ENCODE results near the gene FITM1. TPM values are rescaled to one million over a fixed set of nuclear protein-coding genes. Genes with fewer than 3 reads are reported as not detected.

Gene FITM1
- total RNA-seq, 1 donor from 2014 or later, result 129 TPM

DNA sequence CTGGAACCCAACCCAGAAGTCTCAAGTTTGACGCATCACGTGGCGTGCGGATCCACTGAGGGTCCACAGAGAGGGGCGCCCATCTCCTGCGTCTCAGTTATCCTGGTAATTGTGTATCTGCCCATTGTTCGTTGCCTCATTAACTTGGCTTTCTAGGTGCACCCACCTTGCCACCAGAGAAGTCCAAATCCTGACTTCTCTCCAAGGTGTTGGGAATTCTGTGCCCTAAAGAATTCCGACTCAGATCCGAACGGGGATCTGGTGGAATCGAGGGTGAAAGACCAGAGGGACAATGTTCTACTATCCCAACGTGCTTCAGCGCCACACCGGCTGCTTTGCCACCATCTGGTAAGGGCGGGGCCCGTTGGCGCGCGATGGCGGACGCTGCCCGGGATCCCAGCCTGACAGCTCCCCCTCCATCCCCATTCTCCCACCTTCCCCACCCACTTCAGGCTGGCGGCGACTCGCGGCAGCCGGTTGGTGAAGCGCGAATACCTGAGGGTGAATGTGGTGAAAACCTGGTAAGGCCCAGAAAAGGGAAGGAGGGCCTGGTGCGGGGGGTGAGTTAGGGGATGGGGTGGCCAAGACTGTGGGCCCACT, 41.9 kb downstream of the FITM1 start:
- ATAC-seq, result no peak
- DNase-seq (ENCODE audit: missing footprints), result peak; percentile 60
- intact Hi-C loops (cut with DNase I), result no loop called here

DNA sequence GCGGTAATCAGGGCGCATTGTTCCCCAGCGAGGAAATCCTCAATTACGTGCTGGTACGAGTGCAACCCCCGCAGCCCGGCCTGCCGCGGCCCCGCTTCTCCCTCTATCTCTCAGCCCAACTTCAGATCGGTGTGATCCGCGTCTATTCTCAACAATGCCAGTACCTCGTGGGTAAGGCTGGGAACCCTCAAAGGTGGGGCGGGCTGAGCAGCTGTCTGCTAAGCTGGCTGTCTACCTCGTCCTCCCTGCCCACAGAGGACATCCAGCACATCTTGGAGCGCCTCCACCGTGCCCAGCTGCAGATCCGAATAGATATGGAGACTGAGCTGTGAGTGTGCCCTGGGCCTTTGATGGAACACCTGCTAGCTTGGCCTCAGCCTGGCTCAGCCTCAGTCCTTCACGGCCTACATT, 42.4 kb downstream of the FITM1 start:
- DNase-seq (ENCODE audit: missing footprints), result no peak
- intact Hi-C loops (cut with DNase I), result no loop called here
- no peak for ATAC-seq

DNA sequence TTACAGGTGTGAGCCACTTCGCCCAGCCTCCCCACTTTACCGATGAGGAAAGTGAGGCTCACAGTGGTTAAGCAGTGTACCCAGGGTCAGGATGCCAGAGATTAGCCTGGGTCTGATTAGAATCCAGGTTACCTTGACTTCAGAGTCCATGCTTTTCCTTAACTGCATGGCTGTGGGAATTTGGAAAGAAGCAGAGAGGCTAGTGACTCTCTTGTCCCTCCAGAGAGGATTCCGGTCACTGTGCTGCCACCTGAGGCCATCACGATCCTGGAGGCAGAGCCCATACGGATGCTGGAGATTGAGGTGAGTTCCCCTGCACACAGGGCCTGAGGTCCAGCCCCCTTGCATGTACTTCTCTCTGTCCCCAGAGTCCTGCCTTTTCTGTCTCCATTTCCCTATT, 46.1 kb downstream of the FITM1 start:
- intact Hi-C loops (cut with DNase I), result no loop called here
- ATAC-seq (no peak), DNase-seq (ENCODE audit: missing footprints) (no peak)

DNA sequence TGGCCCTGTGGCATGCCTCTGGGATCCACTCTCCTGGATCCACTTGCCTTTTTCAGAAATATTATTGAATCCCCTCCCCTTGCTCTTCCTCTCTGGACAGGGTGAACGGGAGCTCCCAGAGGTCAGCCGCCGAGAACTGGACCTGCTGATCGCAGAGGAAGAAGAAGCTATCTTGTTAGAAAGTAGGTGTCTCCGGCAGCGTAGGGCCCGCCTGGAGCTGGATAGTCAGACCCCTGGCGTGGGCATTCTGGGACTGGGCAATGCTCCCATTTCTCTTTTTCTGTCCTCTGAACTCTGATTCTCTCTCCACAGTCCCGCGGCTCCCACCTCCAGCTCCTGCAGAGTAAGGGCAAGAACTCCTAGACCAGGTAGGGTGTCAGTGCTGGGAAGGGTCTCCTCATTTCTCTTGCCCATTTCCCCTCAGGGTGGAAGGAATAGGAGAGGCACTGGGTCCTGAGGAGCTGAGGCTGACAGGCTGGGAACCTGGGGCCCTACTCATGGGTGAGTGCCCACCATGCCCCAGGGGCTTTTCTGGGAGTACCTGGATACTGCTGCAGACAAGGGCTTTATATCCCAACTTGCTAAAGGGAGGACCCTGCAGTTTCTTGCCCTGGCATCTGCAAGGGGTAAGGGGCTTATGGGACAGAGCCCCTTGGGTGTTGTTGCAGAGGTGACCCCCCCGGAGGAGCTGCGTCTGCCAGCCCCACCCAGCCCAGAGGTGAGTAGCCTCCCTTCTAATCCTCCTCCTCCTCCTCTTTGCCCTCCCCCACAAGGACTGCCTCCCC, 46.8 kb downstream of the FITM1 start:
- intact Hi-C loops (cut with DNase I), result no loop called here
- ATAC-seq, result no peak
- no peak for DNase-seq (ENCODE audit: missing footprints)

DNA sequence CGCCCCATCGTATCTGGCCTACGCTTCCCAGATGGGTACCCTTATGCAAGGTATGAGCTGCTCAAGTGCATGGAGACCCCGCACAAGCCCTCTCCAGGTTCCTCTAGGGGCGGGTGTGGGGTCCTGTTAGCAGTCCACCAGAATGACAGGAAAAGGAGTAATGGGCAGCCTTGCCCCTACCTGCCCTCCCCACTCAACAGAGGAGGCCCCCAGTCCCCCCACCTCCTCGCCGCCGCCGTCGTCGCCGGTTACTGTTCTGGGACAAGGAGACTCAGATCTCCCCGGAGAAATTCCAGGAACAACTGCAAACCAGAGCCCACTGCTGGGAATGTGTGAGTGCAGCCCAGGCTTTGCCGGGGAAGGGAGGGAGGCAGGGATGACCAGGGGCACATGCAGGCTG, 47.4 kb downstream of the FITM1 start:
- DNase-seq (ENCODE audit: missing footprints) (no peak), ATAC-seq (no peak)
- intact Hi-C loops (cut with DNase I), result no loop called here

DNA sequence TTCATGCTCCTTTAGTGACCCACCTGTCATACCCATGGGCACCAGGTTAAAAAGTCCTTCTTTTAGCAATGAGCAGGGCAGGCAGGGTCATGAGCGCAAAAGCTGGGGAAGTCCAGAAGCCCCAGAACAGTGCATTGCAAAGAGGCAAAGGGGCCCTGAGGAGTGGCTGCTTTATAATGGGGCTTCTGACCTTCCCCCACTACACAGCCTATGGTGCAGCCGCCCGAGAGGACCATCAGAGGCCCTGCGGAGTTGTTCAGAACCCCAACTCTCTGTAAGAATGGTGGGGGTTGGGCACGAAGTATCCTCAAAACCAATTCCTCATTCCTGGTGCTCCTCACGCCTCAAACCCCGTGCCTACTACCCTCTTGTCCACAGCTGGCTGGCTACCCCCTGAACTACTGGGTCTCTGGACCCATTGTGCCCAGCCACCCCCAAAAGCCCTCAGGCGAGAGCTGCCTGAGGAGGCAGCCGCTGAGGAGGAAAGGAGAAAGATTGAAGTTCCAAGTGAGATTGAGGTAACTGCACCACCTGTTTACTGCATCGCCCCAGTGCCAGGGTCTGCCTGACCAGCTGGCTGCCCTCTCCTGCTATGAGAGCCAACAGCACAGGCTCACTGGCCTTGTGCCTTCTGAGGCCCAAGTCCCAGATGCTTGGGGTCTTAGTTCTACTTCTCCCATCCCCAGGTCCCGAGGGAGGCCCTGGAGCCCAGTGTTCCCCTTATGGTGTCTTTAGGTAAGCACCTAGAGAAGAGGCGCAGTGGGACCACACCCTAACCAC, 48.1 kb downstream of the FITM1 start:
- intact Hi-C loops (cut with DNase I), result no loop called here
- ATAC-seq, result no peak
- DNase-seq (ENCODE audit: missing footprints), result no peak

DNA sequence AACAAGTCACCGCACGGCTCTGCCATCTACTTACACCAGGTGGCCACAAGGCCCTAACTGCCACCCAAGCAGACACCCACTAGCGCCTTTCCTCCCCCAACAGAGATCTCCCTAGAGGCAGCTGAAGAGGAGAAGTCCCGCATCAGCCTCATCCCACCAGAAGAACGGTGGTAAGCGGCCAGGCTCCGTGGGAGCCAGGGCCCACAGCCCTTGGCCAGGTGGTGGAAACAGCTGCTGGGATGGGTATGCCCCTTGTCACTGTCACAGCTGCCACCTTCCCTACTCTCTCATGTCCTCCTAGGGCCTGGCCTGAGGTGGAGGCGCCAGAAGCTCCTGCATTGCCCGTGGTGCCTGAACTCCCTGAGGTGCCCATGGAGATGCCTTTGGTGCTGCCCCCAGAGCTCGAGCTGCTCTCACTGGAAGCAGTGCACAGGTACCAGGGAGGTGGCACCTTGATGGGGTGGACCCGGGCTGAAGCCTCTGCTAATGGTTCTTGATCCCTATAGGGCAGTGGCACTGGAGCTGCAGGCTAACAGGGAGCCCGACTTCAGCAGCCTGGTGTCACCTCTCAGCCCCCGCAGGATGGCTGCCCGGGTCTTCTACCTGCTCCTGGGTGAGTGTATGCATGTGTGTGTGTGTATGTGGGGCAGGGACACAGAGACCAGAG, 49.0 kb downstream of the FITM1 start:
- DNase-seq (ENCODE audit: missing footprints), result no peak
- intact Hi-C loops (cut with DNase I), result no loop called here
- no peak for ATAC-seq

DNA sequence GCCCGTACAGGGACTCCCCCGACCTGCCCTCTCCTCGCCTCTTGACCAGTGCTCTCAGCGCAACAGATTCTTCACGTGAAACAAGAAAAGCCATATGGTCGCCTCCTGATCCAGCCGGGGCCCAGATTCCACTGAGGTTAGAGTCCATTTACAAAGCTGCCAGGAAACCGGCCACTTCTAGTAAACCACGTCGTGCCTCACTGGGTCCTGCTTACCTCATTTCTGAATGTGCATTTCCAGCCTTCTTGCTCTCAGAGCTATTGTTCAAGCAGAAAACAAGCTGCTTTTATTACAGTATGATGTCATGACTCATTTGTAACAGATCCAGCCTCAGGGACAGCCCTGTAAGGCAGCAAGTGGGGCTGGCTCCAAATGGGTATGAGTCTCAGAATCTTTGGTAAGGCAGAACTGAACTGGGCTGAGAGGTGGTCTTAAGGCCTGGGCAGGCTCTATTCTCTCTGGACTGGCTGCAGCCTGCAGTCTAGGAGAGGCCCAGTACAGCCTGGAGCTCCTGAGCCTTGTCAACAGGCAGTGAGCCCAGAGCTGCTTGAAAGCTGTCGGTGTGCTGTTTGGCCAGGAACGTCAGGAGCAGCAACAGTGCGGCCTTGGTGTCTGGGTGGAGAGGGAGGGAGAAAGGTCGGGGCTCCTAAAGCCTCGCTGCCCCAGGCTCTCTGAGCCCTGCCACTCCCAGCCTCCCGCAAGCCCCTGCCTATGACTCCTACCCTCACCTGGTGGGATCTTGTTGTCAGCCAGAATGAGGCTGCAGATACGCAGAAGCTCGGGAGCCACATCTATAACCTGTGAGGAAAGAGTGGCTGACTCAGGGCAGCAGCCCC, 49.7 kb downstream of the FITM1 start:
- intact Hi-C loops (cut with DNase I), result no loop called here
- ATAC-seq (peak; percentile 50), DNase-seq (ENCODE audit: missing footprints) (no peak)

DNA sequence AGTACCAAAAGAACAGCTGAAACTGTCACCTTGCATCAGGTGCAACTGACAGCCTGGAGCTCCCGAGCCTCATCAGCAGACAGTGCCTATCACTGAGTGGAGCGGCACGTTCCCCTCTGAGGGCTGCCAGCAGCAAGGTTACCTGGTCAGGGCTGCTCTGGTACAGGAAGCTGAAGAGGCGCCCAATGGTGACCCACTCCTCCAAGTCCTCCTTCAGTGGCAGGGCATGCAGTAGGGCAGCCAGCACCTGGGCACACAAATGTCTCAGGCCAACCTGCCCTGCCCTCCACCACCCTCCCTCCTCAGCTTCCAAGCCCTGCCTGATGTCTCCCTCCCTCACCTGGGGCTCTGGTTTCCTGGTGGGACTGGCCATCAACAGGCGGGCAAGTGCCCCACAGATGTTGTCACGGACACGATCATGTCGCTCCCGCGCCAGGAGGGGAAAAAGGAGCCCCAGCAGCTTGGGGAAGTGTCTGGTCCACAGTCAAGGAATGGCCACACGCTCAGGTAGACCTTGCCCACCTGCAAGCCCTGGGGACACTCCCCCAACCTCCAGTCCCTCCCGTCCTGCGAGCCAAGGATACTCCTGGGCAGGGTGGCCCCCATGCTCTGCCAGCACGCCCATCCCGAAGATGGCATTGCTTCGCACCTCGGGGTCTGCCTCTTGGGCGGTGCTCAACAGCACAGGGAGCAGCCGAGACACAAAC, 51.1 kb downstream of the FITM1 start:
- DNase-seq (ENCODE audit: missing footprints) (no peak), ATAC-seq (no peak)
- intact Hi-C loops (cut with DNase I), result no loop called here

Small RNA genes within 50 kb of the gene (microRNA-seq; reads per million reads assigned to microRNA genes)
- gene MIR7703, result not detected

Other genes starting within 250 kb of the FITM1 start
- 29.7 TPM for gene DHRS4, start 176.9 kb upstream of the FITM1 start, total RNA-seq
- 16.3 TPM for gene DHRS4L2, start 141.7 kb upstream of the FITM1 start, total RNA-seq
- 0.08 TPM for gene CARMIL3, start 78.7 kb upstream of the FITM1 start, total RNA-seq
- gene CPNE6, start 59.1 kb upstream of the FITM1 start, total RNA-seq, result not detected
- gene PCK2, start 36.3 kb upstream of the FITM1 start, total RNA-seq, result 4.3 TPM
- gene DCAF11, start 15.9 kb upstream of the FITM1 start, total RNA-seq, result 84.7 TPM
- gene NRL, start 15.7 kb upstream of the FITM1 start, total RNA-seq, result 1.8 TPM
- gene PSME1, start 5.5 kb downstream of the FITM1 start, total RNA-seq, result 140 TPM
- gene EMC9, start 10.9 kb downstream of the FITM1 start, total RNA-seq, result 14.6 TPM
- 109 TPM for gene PSME2, start 16.0 kb downstream of the FITM1 start, total RNA-seq
- 33.4 TPM for gene RNF31, start 16.8 kb downstream of the FITM1 start, total RNA-seq
- gene IRF9, start 30.6 kb downstream of the FITM1 start, total RNA-seq, result 30.5 TPM
- 2.4 TPM for gene REC8, start 41.4 kb downstream of the FITM1 start, total RNA-seq
- gene IPO4, start 58.2 kb downstream of the FITM1 start, total RNA-seq, result 10.5 TPM
- 23.2 TPM for gene TM9SF1, start 64.8 kb downstream of the FITM1 start, total RNA-seq
- gene TSSK4, start 75.0 kb downstream of the FITM1 start, total RNA-seq, result 0.43 TPM
- 28.5 TPM for gene CHMP4A, start 82.8 kb downstream of the FITM1 start, total RNA-seq
- 17.0 TPM for gene MDP1, start 85.4 kb downstream of the FITM1 start, total RNA-seq
- 218 TPM for gene NEDD8, start 101.7 kb downstream of the FITM1 start, total RNA-seq
- 29.1 TPM for gene GMPR2, start 102.3 kb downstream of the FITM1 start, total RNA-seq
- 33.0 TPM for gene TINF2, start 112.0 kb downstream of the FITM1 start, total RNA-seq
- 1.1 TPM for gene TGM1, start 132.5 kb downstream of the FITM1 start, total RNA-seq
- 21.5 TPM for gene RABGGTA, start 140.9 kb downstream of the FITM1 start, total RNA-seq
- gene DHRS1, start 169.1 kb downstream of the FITM1 start, total RNA-seq, result 8.3 TPM
- 23.0 TPM for gene NOP9, start 169.2 kb downstream of the FITM1 start, total RNA-seq
- gene CIDEB, start 177.3 kb downstream of the FITM1 start, total RNA-seq, result 4.3 TPM
- gene LTB4R2, start 179.5 kb downstream of the FITM1 start, total RNA-seq, result 0.57 TPM
- 2.1 TPM for gene LTB4R, start 180.8 kb downstream of the FITM1 start, total RNA-seq
- 27.3 TPM for gene ADCY4, start 204.4 kb downstream of the FITM1 start, total RNA-seq
- gene RIPK3, start 209.3 kb downstream of the FITM1 start, total RNA-seq, result 4.2 TPM
- 28.4 TPM for gene NFATC4, start 237.5 kb downstream of the FITM1 start, total RNA-seq

Data from Right ventricle myocardium inferior (tissue), 1 donor.